HEK293 (cell line): Measurements from ENCODE around the gene CFAP410.

Source experiments
- CTCF ChIP-seq: fragments of 450-650 bp; formaldehyde crosslinking; IDR thresholded peaks from 2 replicates; pipeline ENCODE4 v1.5.1; 2016; ENCODE audit warnings: missing biosample characterization, missing genetic modification characterization
- GLIS2 ChIP-seq: fragments of 450-650 bp; formaldehyde crosslinking; IDR thresholded peaks from 2 replicates; pipeline ENCODE4 v1.5.1; 2016; ENCODE audit warnings: missing biosample characterization, missing genetic modification characterization
- HOXC10 ChIP-seq: sonication (generic); formaldehyde crosslinking; IDR thresholded peaks from 2 replicates; pipeline ENCODE4 v1.8.1; 2023; ENCODE audit warnings: mild to moderate bottlenecking, missing genetic modification reagents
- KLF9 ChIP-seq: fragments of 450-650 bp; formaldehyde crosslinking; IDR thresholded peaks from 2 replicates; pipeline ENCODE4 v1.5.1; 2016; ENCODE audit warnings: missing biosample characterization, missing genetic modification characterization, low read depth
- OVOL3 ChIP-seq: fragments of 450-650 bp; formaldehyde crosslinking; IDR thresholded peaks from 2 replicates; pipeline ENCODE4 v1.5.1; 2016; ENCODE audit warnings: missing biosample characterization, missing genetic modification characterization
- REST ChIP-seq: fragments of 450-650 bp; formaldehyde crosslinking; IDR thresholded peaks from 2 replicates; pipeline ENCODE4 v1.5.1; 2016; ENCODE audit warnings: missing biosample characterization, missing genetic modification characterization
- SP2 ChIP-seq: fragments of 450-650 bp; formaldehyde crosslinking; IDR thresholded peaks from 2 replicates; pipeline ENCODE4 v1.5.1; 2016; ENCODE audit warnings: missing biosample characterization, missing genetic modification characterization
- ZBTB49 ChIP-seq: fragments of 450-650 bp; formaldehyde crosslinking; IDR thresholded peaks from 2 replicates; pipeline ENCODE4 v1.5.1; 2016; ENCODE audit warnings: missing biosample characterization, missing genetic modification characterization, low read depth
- ZBTB7A ChIP-seq: fragments of 450-650 bp; formaldehyde crosslinking; IDR thresholded peaks from 2 replicates; pipeline ENCODE4 v1.5.1; 2016; ENCODE audit warnings: low read depth, missing biosample characterization, missing genetic modification characterization
- ZBTB8A ChIP-seq: fragments of 450-650 bp; formaldehyde crosslinking; IDR thresholded peaks from 2 replicates; pipeline ENCODE4 v1.5.1; 2016; ENCODE audit warnings: missing biosample characterization, missing genetic modification characterization
- ZEB2 ChIP-seq: fragments of 450-650 bp; formaldehyde crosslinking; IDR thresholded peaks from 2 replicates; pipeline ENCODE4 v1.5.1; 2016; ENCODE audit warnings: missing biosample characterization, missing genetic modification characterization
- ZIC2 ChIP-seq: fragments of 450-650 bp; formaldehyde crosslinking; IDR thresholded peaks from 2 replicates; pipeline ENCODE4 v1.5.1; 2016; ENCODE audit warnings: missing biosample characterization, missing genetic modification characterization
- ZNF140 ChIP-seq: fragments of 450-650 bp; formaldehyde crosslinking; IDR thresholded peaks from 2 replicates; pipeline ENCODE4 v1.5.1; 2016; ENCODE audit warnings: missing biosample characterization, missing genetic modification characterization
- ZNF157 ChIP-seq: fragments of 450-650 bp; formaldehyde crosslinking; IDR thresholded peaks from 2 replicates; pipeline ENCODE4 v1.5.1; 2016; ENCODE audit warnings: missing biosample characterization, missing genetic modification characterization
- ZNF16 ChIP-seq: fragments of 450-650 bp; formaldehyde crosslinking; IDR thresholded peaks from 2 replicates; pipeline ENCODE4 v1.5.1; 2016; ENCODE audit warnings: low read depth, missing biosample characterization, missing genetic modification characterization
- ZNF274 ChIP-seq, 2 experiments: fragments of 200-500 bp in 1 of 2; fragments of 450-650 bp in 1 of 2; sonication (Bioruptor generic) in 1 of 2; formaldehyde crosslinking in 1 of 2; IDR thresholded peaks; 2 replicates each; pipeline versions ENCODE4 v1.5.1 to v1.6.1; 2014 to 2016; ENCODE audit warnings: borderline replicate concordance in 1 of 2, inconsistent platforms in 1 of 2, low read length in 1 of 2, missing biosample characterization in 1 of 2, missing genetic modification characterization in 1 of 2
- ZNF292 ChIP-seq: fragments of 450-650 bp; formaldehyde crosslinking; IDR thresholded peaks from 2 replicates; pipeline ENCODE4 v1.5.1; 2016; ENCODE audit warnings: low read depth, missing biosample characterization, missing genetic modification characterization, borderline replicate concordance
- ZNF302 ChIP-seq: fragments of 450-650 bp; formaldehyde crosslinking; IDR thresholded peaks from 2 replicates; pipeline ENCODE4 v1.5.1; 2016; ENCODE audit warnings: missing biosample characterization, missing genetic modification characterization, low read depth
- ZNF350 ChIP-seq: fragments of 450-650 bp; formaldehyde crosslinking; IDR thresholded peaks from 2 replicates; pipeline ENCODE4 v1.5.0; 2017; ENCODE audit warnings: missing biosample characterization, mild to moderate bottlenecking, missing genetic modification characterization
- ZNF37A ChIP-seq: fragments of 450-650 bp; IDR thresholded peaks from 2 replicates; pipeline ENCODE4 v1.5.1; 2018; ENCODE audit warnings: missing biosample characterization, missing genetic modification characterization
- ZNF488 ChIP-seq: fragments of 450-650 bp; formaldehyde crosslinking; IDR thresholded peaks from 2 replicates; pipeline ENCODE4 v1.5.1; 2016; ENCODE audit warnings: missing biosample characterization, missing genetic modification characterization
- ZNF548 ChIP-seq: fragments of 450-650 bp; formaldehyde crosslinking; IDR thresholded peaks from 2 replicates; pipeline ENCODE4 v1.5.1; 2016; ENCODE audit warnings: missing biosample characterization, missing genetic modification characterization
- ZNF621 ChIP-seq: fragments of 450-650 bp; formaldehyde crosslinking; IDR thresholded peaks from 2 replicates; pipeline ENCODE4 v1.5.1; 2017; ENCODE audit warnings: missing biosample characterization, missing genetic modification characterization
- ZNF624 ChIP-seq: fragments of 450-650 bp; formaldehyde crosslinking; IDR thresholded peaks from 2 replicates; pipeline ENCODE4 v1.5.1; 2017; ENCODE audit warnings: missing biosample characterization, missing genetic modification characterization
- ZNF626 ChIP-seq: fragments of 450-650 bp; sonication (Bioruptor Pico); formaldehyde crosslinking; IDR thresholded peaks from 2 replicates; pipeline ENCODE4 v1.5.1; 2018; ENCODE audit warnings: missing biosample characterization, missing genetic modification characterization, inconsistent platforms
- ZNF645 ChIP-seq: fragments of 450-650 bp; formaldehyde crosslinking; IDR thresholded peaks from 2 replicates; pipeline ENCODE4; 2016; ENCODE audit warnings: missing biosample characterization, missing genetic modification characterization
- ZNF692 ChIP-seq: fragments of 450-650 bp; formaldehyde crosslinking; IDR thresholded peaks from 2 replicates; pipeline ENCODE4 v1.5.1; 2016; ENCODE audit warnings: missing biosample characterization, missing genetic modification characterization
- ZXDB ChIP-seq: fragments of 450-650 bp; formaldehyde crosslinking; IDR thresholded peaks from 2 replicates; pipeline ENCODE4 v1.5.1; 2016; ENCODE audit warnings: missing biosample characterization, missing genetic modification characterization

CFAP410 gene

GRCh38 chr21:44338971-44339910 is at the start of gene CFAP410 (continued):
- peak; percentile 35; the same call in 1 of the 2 replicates for TF ChIP-seq ZIC2 (tag by site-specific recombination)
- TF ChIP-seq ZNF37A = no peak
- peak; percentile 89 for TF ChIP-seq ZNF692 (tag by site-specific recombination)
- TF ChIP-seq GLIS2 (tag by site-specific recombination) = peak; percentile 35; the same call in 1 of the 2 replicates
- TF ChIP-seq ZNF302 (tag by site-specific recombination) = no peak
- no peak for TF ChIP-seq ZNF626 (tag by site-specific recombination)
- no peak for TF ChIP-seq ZNF16
- TF ChIP-seq ZNF350 (tag by site-specific recombination) = no peak
- no peak for TF ChIP-seq ZNF157 (tag by site-specific recombination)
- TF ChIP-seq ZNF274 (IDR thresholded peaks at IDR 0.05; ENCODE audit: low read length) = no peak
- no peak for TF ChIP-seq ZNF274 (tag by site-specific recombination; IDR thresholded peaks at IDR 0.05; ENCODE audit: borderline replicate concordance)
- peak; percentile 79; the same call in 1 of the 2 replicates for TF ChIP-seq HOXC10 (CRISPR knock-in tag)
- peak; percentile 91 for TF ChIP-seq SP2
- TF ChIP-seq ZNF292 (tag by site-specific recombination) = no peak
- peak; percentile 92 for TF ChIP-seq ZXDB
- peak; percentile 79 for TF ChIP-seq ZEB2
- TF ChIP-seq ZBTB49 (tag by site-specific recombination) = no peak
- no peak for TF ChIP-seq ZNF488
- TF ChIP-seq OVOL3 (tag by site-specific recombination) = no peak
- no peak for TF ChIP-seq ZNF645 (tag by site-specific recombination)
- 0 out of 2 replicates have a peak, but pooled peaks have one; percentile 43 for TF ChIP-seq ZBTB7A
- 0 out of 2 replicates have a peak, but pooled peaks have one; percentile 27 for TF ChIP-seq CTCF (tag by site-specific recombination)
- TF ChIP-seq ZBTB8A (tag by site-specific recombination) = peak; percentile 77
- TF ChIP-seq REST (tag by site-specific recombination) = peak; percentile 52; the same call in 1 of the 2 replicates
- TF ChIP-seq ZNF140 (tag by site-specific recombination) = no peak
- no peak for TF ChIP-seq ZNF624 (tag by site-specific recombination)
- TF ChIP-seq ZNF621 = no peak
- no peak for TF ChIP-seq ZNF548 (tag by site-specific recombination)
- peak; percentile 79 for TF ChIP-seq KLF9 (tag by site-specific recombination)
